Measurements from ENCODE around the gene KAZN. TPM values are rescaled to one million over a fixed set of nuclear protein-coding genes. Genes with fewer than 3 reads are reported as not detected.

Gene KAZN
- total RNA-seq, 1 donor from 2014 or later, result 11.6 TPM

- H3K9me3 Mint-ChIP-seq, result peaks cover 3% of the 10 kb centered on the region
- no peak overlapping the region for H3K27ac Mint-ChIP-seq (ENCODE audit: unreplicated experiment)
- DNase-seq (ENCODE audit: low read depth, low spot score), result no peak
- no peak overlapping the region for H3K4me3 Mint-ChIP-seq
- TF ChIP-seq, protein P1, sequence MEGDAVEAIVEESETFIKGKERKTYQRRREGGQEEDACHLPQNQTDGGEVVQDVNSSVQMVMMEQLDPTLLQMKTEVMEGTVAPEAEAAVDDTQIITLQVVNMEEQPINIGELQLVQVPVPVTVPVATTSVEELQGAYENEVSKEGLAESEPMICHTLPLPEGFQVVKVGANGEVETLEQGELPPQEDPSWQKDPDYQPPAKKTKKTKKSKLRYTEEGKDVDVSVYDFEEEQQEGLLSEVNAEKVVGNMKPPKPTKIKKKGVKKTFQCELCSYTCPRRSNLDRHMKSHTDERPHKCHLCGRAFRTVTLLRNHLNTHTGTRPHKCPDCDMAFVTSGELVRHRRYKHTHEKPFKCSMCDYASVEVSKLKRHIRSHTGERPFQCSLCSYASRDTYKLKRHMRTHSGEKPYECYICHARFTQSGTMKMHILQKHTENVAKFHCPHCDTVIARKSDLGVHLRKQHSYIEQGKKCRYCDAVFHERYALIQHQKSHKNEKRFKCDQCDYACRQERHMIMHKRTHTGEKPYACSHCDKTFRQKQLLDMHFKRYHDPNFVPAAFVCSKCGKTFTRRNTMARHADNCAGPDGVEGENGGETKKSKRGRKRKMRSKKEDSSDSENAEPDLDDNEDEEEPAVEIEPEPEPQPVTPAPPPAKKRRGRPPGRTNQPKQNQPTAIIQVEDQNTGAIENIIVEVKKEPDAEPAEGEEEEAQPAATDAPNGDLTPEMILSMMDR (conservative IDR thresholded peaks at IDR 0.05), result no peak
- peaks cover 19% of the 10 kb centered on the region for H3K4me1 Mint-ChIP-seq
- H3K27me3 Mint-ChIP-seq (ENCODE audit: low read depth), result peaks cover 24% of the 10 kb centered on the region
- peaks cover 2% of the 10 kb centered on the region for H3K36me3 Mint-ChIP-seq (ENCODE audit: low read depth)
These were observed 509.4 kb downstream of the KAZN start for GRCh38 chr1:15107911-15108310.

DNA sequence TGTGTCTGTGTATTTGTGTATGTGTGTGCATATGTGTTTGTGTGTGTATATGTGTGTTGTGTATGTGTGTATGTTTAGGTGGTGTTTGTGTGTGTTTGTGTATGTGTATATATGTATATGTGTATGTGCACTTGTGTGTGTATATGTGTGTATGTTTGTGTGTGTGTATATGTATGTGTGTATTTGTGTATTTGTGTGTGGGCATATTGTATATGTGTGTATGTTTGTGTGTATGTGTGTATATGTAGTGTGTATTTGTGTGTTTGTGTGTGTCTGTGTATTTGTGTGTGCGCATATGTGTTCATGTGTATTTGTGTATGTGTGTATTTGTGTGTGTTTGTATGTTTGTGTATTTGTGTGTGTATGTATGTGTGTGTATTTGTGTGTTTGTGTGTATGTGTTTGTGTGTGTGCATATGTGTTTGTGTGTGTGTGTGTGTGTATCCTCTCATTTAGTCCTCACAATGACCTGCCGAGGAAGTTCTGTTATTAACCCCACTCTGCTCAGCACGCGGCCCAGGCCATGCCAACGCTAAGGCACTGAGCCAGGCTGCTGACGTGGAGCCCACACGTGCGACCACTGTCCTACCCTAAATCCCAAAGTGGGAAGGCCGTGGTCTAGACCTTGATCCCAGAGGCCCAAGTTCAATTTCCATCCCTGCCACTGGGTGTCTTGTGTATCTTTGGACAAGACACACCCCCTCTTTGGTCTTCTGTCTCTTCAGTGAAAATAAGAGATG lies 511.8 kb downstream of the KAZN start:
- Mint-ChIP-seq H3K27ac (ENCODE audit: unreplicated experiment) (no peak overlapping the region), H3K4me3 (no peak overlapping the region), H3K36me3 (ENCODE audit: low read depth) (no peaks in the 10 kb centered on the region), H3K9me3 (no peaks in the 10 kb centered on the region), H3K4me1 (peaks cover 19% of the 10 kb centered on the region), H3K27me3 (ENCODE audit: low read depth) (peaks cover 18% of the 10 kb centered on the region)
- TF ChIP-seq, protein P1 (conservative IDR thresholded peaks at IDR 0.05), result no peak
- DNase-seq (ENCODE audit: low read depth, low spot score), result no peak

GRCh38 chr1:15110867-15111230 lies 512.4 kb downstream of the KAZN start:
- peaks cover 19% of the 10 kb centered on the region for H3K4me1 Mint-ChIP-seq
- H3K36me3 Mint-ChIP-seq (ENCODE audit: low read depth), result no peaks in the 10 kb centered on the region
- H3K9me3 Mint-ChIP-seq, result no peaks in the 10 kb centered on the region
- TF ChIP-seq, protein P1 (conservative IDR thresholded peaks at IDR 0.05), result no peak
- no peak overlapping the region for H3K4me3 Mint-ChIP-seq
- DNase-seq (ENCODE audit: low read depth, low spot score), result no peak
- no peak overlapping the region for H3K27ac Mint-ChIP-seq (ENCODE audit: unreplicated experiment)
- peaks cover 18% of the 10 kb centered on the region for H3K27me3 Mint-ChIP-seq (ENCODE audit: low read depth)

GRCh38 chr1:15113146-15113545 lies 514.7 kb downstream of the KAZN start:
- Mint-ChIP-seq H3K27ac (ENCODE audit: unreplicated experiment) (no peak overlapping the region), H3K4me3 (no peak overlapping the region), H3K27me3 (ENCODE audit: low read depth) (peaks cover 3% of the 10 kb centered on the region), H3K9me3 (no peaks in the 10 kb centered on the region), H3K36me3 (ENCODE audit: low read depth) (no peaks in the 10 kb centered on the region), H3K4me1 (peaks cover 14% of the 10 kb centered on the region)
- TF ChIP-seq, protein P1 (conservative IDR thresholded peaks at IDR 0.05), result no peak
- DNase-seq (ENCODE audit: low read depth, low spot score), result no peak

DNA sequence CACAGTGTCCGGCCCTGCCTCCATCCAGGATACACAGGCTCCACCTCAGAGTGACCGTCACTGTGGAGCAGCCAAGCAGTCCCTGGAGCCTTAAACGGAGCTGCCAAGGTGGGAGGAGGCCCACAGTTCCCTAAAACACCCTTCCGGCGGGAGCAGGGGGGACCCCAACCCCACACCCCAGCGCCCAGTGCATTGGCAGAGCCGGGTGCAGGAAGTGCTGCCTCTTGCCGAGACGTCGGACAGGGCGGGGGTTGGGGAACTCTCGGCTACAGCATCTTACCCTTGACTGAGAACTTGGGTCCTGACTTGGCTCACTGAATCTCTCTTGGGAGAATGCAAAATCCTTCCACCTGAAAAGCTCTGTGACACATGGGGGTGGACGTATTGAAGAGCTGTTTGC lies 516.4 kb downstream of the KAZN start:
- no peak overlapping the region for H3K4me3 Mint-ChIP-seq
- H3K36me3 Mint-ChIP-seq (ENCODE audit: low read depth), result no peaks in the 10 kb centered on the region
- no peaks in the 10 kb centered on the region for H3K27me3 Mint-ChIP-seq (ENCODE audit: low read depth)
- H3K4me1 Mint-ChIP-seq, result peaks cover 9% of the 10 kb centered on the region
- no peak for DNase-seq (ENCODE audit: low read depth, low spot score)
- H3K9me3 Mint-ChIP-seq, result no peaks in the 10 kb centered on the region
- TF ChIP-seq, protein P1 (conservative IDR thresholded peaks at IDR 0.05), result no peak
- no peak overlapping the region for H3K27ac Mint-ChIP-seq (ENCODE audit: unreplicated experiment)

All from neural crest cell (in vitro differentiated cells).